Epithelial cell of prostate (primary cell): ENCODE results near the gene LRP10.
"Not testable (repeated sequence)": the region's sequence is repeated elsewhere in the genome, so short reads cannot be mapped to it uniquely, and the experiment has no call there.

Experiments used
- DNase-seq: peaks from one replicate; pipeline ENCODE4 v3.0.0-alpha.2; 2011; ENCODE audit warnings: low read depth, low spot score
- H3K27ac ChIP-seq: fragments of 450-650 bp; 2 replicates; pipeline ENCODE4 v1.5.1; 2017; ENCODE audit warnings: mild to moderate bottlenecking

LRP10 gene

GRCh38 chr14:22871224-22872032 lies at the start of gene LRP10:
LRP10 (plus strand) TSS chr14:22871740; CDS start chr14:22872304, 564 bp downstream.
- DNase-seq: peak; percentile 84
- H3K27ac ChIP-seq: peak within 1 kb of the TSS; percentile 100

DNA sequence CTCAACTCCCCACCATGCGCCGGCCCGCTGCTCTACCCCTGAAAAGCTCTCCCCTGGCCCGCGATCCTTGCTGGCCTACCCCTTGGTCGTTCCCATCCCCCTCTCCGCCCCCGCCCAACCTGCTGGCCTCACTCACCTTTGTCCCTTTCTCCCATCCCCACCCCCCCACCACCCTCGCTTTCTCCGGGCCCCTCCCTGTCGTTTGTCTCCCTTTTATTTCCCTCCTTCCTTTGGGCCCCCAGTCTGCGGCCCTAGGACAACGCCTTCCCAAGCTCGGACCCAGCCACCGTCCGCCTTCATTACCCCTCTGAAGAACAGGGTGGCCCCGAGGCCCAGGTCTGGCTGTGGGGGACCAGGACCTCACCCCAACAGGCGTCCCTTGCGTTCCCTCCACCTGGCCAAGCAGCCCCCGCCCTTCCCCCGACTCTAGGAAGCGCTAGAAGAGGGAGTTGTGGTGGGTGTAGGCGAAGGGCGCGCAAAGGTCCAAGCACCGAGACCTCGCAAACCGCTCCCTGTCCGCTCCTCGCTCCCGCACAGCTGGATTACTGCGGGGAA lies 49.4 kb upstream of the LRP10 start:
- H3K27ac ChIP-seq: peak overlapping the region; percentile 76

DNA sequence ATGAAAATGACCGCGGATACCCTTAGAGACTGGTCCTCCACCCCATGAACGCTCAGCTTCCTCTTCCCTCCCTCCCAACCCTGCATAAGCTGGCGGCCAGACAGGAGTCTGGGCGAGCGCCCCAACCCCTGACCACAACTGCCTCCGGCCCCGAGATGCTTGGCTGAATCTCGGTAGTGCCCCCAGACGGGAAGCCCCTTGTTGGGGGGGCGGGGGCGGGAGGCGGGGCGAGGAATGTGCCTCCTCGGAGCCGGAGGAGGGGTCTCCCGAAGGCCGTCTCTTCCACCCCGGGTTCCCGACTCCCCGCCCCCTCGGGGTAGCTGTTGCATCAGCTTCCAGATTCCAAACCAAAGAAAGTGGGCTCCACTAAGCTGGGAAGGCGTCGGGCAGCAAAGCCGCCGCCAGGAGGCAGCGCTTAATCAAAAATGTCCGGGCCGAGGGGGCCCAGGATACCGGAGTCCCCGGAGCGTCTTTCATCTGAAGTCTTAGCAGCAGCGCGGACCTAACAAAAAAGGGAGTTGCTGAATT lies 48.9 kb upstream of the LRP10 start:
- no peak for DNase-seq
- peak overlapping the region; percentile 76 for H3K27ac ChIP-seq

More for the DNA sequence above, 49.4 kb upstream of the LRP10 start:
- no peak for DNase-seq

- DNase-seq: peak; percentile 60
- peak overlapping the region; percentile 76 for H3K27ac ChIP-seq
Measured at GRCh38 chr14:22824711-22825359, 46.7 kb upstream of the LRP10 start.

DNA sequence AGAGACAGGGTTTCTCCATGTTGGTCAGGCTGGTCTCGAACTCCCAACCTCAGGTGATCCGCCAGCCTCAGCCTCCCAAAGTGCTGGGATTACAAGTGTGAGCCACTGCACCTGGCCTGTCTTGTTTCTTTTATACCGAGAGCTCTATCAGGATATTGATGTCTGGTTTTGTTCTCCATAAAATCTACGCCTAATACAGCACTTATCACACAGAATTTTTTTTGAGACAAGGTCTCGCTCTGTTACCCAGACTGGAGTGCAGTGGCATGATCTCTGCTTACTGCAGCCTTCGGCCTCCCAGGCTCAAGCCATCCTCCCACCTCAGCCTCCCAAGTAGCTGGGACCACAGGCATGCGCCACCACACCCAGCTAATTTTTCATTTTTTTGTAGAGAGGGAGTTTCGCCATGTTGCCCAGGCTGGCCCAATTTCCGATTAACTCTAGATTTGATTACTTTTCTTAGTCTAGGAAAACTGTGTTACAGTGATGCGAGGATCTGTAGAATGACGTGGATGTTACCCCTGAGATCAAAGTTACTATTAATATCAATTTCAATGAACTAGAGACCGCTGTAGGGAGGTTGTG lies 42.4 kb upstream of the LRP10 start:
- not testable (repeated sequence) for DNase-seq
- peak overlapping the region; percentile 65 for H3K27ac ChIP-seq

DNA sequence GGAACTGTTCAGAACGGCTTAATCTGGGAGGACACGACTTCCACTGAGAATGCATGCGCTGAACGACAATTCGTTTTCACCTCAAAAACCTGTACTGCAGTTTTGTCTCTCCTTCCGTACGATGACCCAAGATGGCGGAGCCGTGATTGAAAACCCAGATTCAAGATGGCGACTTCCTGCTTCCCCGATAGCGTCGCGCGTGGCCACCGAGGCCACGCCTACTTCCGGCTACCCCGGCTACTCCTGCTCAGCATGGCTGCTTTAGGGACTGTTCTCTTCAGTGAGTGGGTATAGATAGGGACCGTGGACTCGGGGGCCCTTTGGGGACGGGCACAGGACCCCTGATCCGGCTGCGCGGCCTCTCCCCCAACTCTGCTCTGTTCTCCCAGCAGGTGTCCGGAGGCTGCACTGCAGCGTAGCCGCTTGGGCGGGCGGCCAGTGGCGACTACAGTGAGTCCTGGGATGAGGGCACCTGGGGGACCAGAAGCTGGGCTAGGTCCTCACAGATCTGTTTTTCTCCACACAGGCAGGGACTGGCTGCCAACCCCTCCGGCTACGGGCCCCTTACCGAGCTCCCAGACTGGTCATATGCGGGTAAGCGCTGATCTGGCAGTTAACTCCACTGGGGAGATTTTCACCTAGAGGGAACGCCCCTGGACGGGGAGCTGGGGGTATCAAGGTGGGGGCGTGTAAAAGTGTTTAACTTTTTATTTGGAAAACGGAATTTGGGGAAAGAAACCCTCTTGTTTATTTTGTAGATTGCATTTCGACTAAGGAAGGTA lies 41.7 kb upstream of the LRP10 start, which contains the start of gene MRPL52:
Gene MRPL52 (plus strand): TSS at position 227 of the 782 bp plus-strand sequence. CDS start 26 bp downstream, at position 253.
- peak within 1 kb of the TSS; percentile 65 for H3K27ac ChIP-seq
- no peak for DNase-seq

GRCh38 chr14:22830443-22831010 lies 41.0 kb upstream of the LRP10 start:
- peak overlapping the region; percentile 65 for H3K27ac ChIP-seq
- no peak for DNase-seq

DNA sequence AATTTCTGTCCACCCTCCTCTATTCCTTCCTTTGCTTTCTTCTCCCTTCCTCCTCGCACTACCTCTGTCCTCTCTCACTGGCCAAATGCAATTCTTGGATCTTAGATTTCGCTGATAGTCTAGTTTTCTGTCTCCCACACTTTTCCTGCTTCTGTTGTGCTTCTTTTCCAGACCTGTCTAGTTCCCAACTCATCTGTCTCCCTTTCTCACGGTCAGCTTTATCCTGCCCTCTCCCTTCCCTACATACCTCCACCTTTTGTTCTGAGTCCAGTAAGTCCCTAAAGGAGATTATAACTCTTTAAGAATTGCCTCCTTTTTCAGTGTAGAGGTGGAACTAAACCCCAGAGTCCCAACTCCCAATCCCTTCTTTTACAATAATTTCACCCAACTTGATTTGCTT lies 36.0 kb upstream of the LRP10 start:
- no peak for DNase-seq
- peak overlapping the region; percentile 98 for H3K27ac ChIP-seq

- no peak for DNase-seq
- H3K27ac ChIP-seq: peak within 1 kb of the TSS; percentile 98
Measured at GRCh38 chr14:22836301-22837113, 35.0 kb upstream of the LRP10 start, which contains the start of gene MMP14. MMP14 (plus strand) TSS chr14:22836585; CDS start chr14:22836818, 233 bp downstream.

- H3K27ac ChIP-seq: peak overlapping the region; percentile 98
- DNase-seq: no peak
Measured at GRCh38 chr14:22837114-22837749, 34.3 kb upstream of the LRP10 start.

- peak overlapping the region; percentile 98 for H3K27ac ChIP-seq
- no peak for DNase-seq
Measured at GRCh38 chr14:22837750-22838538, 33.6 kb upstream of the LRP10 start.

- peak overlapping the region; percentile 98 for H3K27ac ChIP-seq
Measured at GRCh38 chr14:22838631-22839041, 32.9 kb upstream of the LRP10 start.

GRCh38 chr14:22839159-22839779 lies 32.3 kb upstream of the LRP10 start:
- DNase-seq: peak; percentile 56
- peak overlapping the region; percentile 98 for H3K27ac ChIP-seq

More at GRCh38 chr14:22838631-22839041, 32.9 kb upstream of the LRP10 start:
- no peak for DNase-seq

- no peak for DNase-seq
- peak overlapping the region; percentile 98 for H3K27ac ChIP-seq
Measured at GRCh38 chr14:22841311-22841710, 30.2 kb upstream of the LRP10 start.

DNA sequence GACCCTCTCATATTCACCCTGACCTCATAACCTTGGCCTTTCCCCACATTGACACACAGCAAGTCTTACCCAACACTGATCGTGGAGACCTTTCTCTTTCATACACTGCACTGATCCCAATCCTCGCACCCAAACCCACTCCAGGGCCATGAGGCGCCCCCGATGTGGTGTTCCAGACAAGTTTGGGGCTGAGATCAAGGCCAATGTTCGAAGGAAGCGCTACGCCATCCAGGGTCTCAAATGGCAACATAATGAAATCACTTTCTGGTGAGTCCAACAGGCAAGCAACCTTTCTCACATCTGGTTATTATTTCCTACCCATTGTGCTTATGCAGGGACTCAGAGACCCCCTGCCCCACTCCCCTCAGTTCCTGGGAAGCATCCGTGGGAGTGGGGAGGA lies 29.8 kb upstream of the LRP10 start:
- H3K27ac ChIP-seq: peak overlapping the region; percentile 98
- no peak for DNase-seq

DNA sequence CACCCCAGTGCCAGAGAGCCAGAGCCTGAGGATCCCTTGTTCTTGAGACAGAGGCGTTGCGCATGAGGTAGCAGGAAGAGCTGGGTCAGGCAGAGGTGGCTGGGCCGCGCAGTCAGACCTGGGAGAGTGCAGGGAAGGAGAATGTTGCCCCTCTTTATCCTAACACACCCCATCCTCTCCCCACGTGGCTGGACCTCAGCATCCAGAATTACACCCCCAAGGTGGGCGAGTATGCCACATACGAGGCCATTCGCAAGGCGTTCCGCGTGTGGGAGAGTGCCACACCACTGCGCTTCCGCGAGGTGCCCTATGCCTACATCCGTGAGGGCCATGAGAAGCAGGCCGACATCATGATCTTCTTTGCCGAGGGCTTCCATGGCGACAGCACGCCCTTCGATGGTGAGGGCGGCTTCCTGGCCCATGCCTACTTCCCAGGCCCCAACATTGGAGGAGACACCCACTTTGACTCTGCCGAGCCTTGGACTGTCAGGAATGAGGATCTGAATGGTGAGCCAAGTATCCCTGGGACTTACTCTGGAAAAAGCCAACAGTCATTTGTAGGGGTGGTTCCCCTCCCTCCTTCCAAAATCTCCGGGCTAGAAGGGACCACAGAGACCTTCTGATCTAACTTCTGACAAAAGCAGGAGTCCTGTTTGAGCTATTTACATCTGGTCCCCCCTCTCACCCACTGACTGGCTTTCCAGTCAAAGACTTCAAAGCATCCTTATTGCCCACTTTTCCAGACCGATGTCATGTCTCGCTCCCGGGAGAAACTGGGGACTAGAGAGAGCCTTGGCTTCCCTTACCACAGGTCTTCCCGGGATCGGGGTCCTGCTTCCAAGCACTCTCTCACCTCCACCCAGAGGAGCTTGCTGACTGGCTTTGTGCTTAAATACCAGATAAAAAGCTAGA lies 29.1 kb upstream of the LRP10 start:
- no peak for DNase-seq
- peak overlapping the region; percentile 98 for H3K27ac ChIP-seq
